Left ventricle myocardium superior (tissue), 1 donor: ENCODE measurements around the gene TNFAIP2. TPM values are rescaled to one million over a fixed set of nuclear protein-coding genes. Genes with fewer than 3 reads are reported as not detected.
"Not testable (repeated sequence)": the region's sequence is repeated elsewhere in the genome, so short reads cannot be mapped to it uniquely, and the experiment has no call there.

Source experiments
- ATAC-seq: fragments of 200-7000 bp; cut with Tn5 transposase; one replicate; pipeline ENCODE4 v1.9.1; 2020; ENCODE audit warnings: mild to moderate bottlenecking, moderate library complexity
- DNase-seq: peaks from one replicate; pipeline ENCODE4 v3.0.0-alpha.2; 2020
- intact Hi-C: fragments of 100-400 bp; cut with micrococcal nuclease; formaldehyde crosslinking; loops from one replicate; pipeline ENCODE4 v1.11.0; 2022
- total RNA-seq: library from RNA; stranded (reverse); fragmentation: NEBNext Ultra II Directional; extraction: Animal tissue kit (Norgen Biotek cat#: 25700); gene quantifications from one replicate; pipeline ENCODE4 v1.2.1, GENCODE V29; 2021
- donor health status: DM: no; HTN: yes; CAD: no; lungs with severe emphysema.

The TNFAIP2 gene
- total RNA-seq, 1 donor from 2014 or later: 50.5 TPM

- DNase-seq (no peak), ATAC-seq (no peak)
- intact Hi-C loops: loop anchor here (2.0 to 10.0 kb wide), 2 partner anchors 80 to 190 kb away; no protein-coding TSS in a partner anchor
Measured at GRCh38 chr14:103104389-103104653, 18.9 kb upstream of the TNFAIP2 start.

- intact Hi-C loops: loop anchor here (2.0 to 10.0 kb wide), 2 partner anchors 80 to 190 kb away; no protein-coding TSS in a partner anchor
- DNase-seq (peak; percentile 82), ATAC-seq (peak; percentile 85)
Measured at GRCh38 chr14:103104654-103105452, 18.4 kb upstream of the TNFAIP2 start.

- DNase-seq (no peak), ATAC-seq (no peak)
- intact Hi-C loops: loop anchor here (2.0 to 10.0 kb wide), 2 partner anchors 79 to 189 kb away; no protein-coding TSS in a partner anchor
Measured at GRCh38 chr14:103105580-103106150, 17.6 kb upstream of the TNFAIP2 start.

GRCh38 chr14:103107455-103107854 is 15.8 kb upstream of the TNFAIP2 start:
- DNase-seq (no peak), ATAC-seq (no peak)
- intact Hi-C loops: loop anchor here (10.0 kb wide), 1 partner anchor 77 kb away; no protein-coding TSS in a partner anchor

GRCh38 chr14:103107941-103108748 is 15.1 kb upstream of the TNFAIP2 start:
- DNase-seq (no peak), ATAC-seq (no peak)
- intact Hi-C loops: loop anchor here (10.0 kb wide), 1 partner anchor 77 kb away; no protein-coding TSS in a partner anchor

- intact Hi-C loops: loop anchor here (10.0 kb wide), 1 partner anchor 76 kb away; no protein-coding TSS in a partner anchor
- peak; percentile 13 for ATAC-seq
- no peak for DNase-seq
Measured at GRCh38 chr14:103108749-103109207, 14.5 kb upstream of the TNFAIP2 start.

GRCh38 chr14:103109535-103110441 is 13.5 kb upstream of the TNFAIP2 start:
- intact Hi-C loops: loop anchor here (10.0 kb wide), 1 partner anchor 75 kb away; no protein-coding TSS in a partner anchor
- DNase-seq (peak; percentile 65), ATAC-seq (peak; percentile 67)

- peak; percentile 65 for DNase-seq
- intact Hi-C loops: no loop called here
- ATAC-seq: peak; percentile 53
Measured at GRCh38 chr14:103110681-103111231, 12.5 kb upstream of the TNFAIP2 start.

GRCh38 chr14:103111232-103111868 is 11.9 kb upstream of the TNFAIP2 start:
- intact Hi-C loops: no loop called here

GRCh38 chr14:103112400-103113243 is 10.6 kb upstream of the TNFAIP2 start:
- DNase-seq (no peak), ATAC-seq (no peak)
- intact Hi-C loops: no loop called here

More at GRCh38 chr14:103111232-103111868, 11.9 kb upstream of the TNFAIP2 start:
- ATAC-seq: no peak
- DNase-seq: no peak

- no peak for ATAC-seq
- no peak for DNase-seq
- intact Hi-C loops: no loop called here
Measured at GRCh38 chr14:103113303-103113702, 10.0 kb upstream of the TNFAIP2 start.

GRCh38 chr14:103113774-103114173 is 9.5 kb upstream of the TNFAIP2 start:
- intact Hi-C loops: no loop called here
- ATAC-seq: no peak

GRCh38 chr14:103115086-103115679 is 8.1 kb upstream of the TNFAIP2 start:
- DNase-seq, intact Hi-C loops, ATAC-seq: not testable (repeated sequence)

More at GRCh38 chr14:103113774-103114173, 9.5 kb upstream of the TNFAIP2 start:
- no peak for DNase-seq

GRCh38 chr14:103115845-103116572 is 7.3 kb upstream of the TNFAIP2 start:
- DNase-seq (no peak), ATAC-seq (no peak)
- intact Hi-C loops: no loop called here

- intact Hi-C loops: no loop called here
- DNase-seq (no peak), ATAC-seq (no peak)
Measured at GRCh38 chr14:103116636-103117035, 6.6 kb upstream of the TNFAIP2 start.

- DNase-seq, intact Hi-C loops, ATAC-seq: not testable (repeated sequence)
Measured at GRCh38 chr14:103117499-103117898, 5.8 kb upstream of the TNFAIP2 start.
